Kidney glomerular epithelial cell (primary cell): Measurements from ENCODE around the gene B3GALT4.

Source experiments
- DNase-seq: peaks from one replicate; lab custom pipeline; 2025; lab: John Stamatoyannopoulos, UW

Gene B3GALT4

GRCh38 chr6:33292996-33293682 lies 16.2 kb downstream of the B3GALT4 start:
- no peak for DNase-seq

GRCh38 chr6:33294086-33294823 lies 17.3 kb downstream of the B3GALT4 start:
- DNase-seq: no peak

- DNase-seq: no peak
Observed at GRCh38 chr6:33295621-33296369, 18.9 kb downstream of the B3GALT4 start.

GRCh38 chr6:33296797-33297405 lies 20.0 kb downstream of the B3GALT4 start:
- no peak for DNase-seq

GRCh38 chr6:33297406-33297955 lies 20.6 kb downstream of the B3GALT4 start:
- DNase-seq: no peak

GRCh38 chr6:33297956-33298772 lies 21.2 kb downstream of the B3GALT4 start:
- DNase-seq: peak; percentile 76

GRCh38 chr6:33298773-33299236 lies 21.9 kb downstream of the B3GALT4 start, which contains the start of gene RGL2:
RGL2 (minus strand) TSS chr6:33298942; CDS start chr6:33298610, 332 bp downstream.
- no peak for DNase-seq

GRCh38 chr6:33299237-33299944 lies 22.5 kb downstream of the B3GALT4 start:
- DNase-seq: peak; percentile 91

- DNase-seq: no peak
Observed at GRCh38 chr6:33301877-33302276, 25.0 kb downstream of the B3GALT4 start.

GRCh38 chr6:33304216-33304615 lies 27.3 kb downstream of the B3GALT4 start:
- no peak for DNase-seq

GRCh38 chr6:33305052-33305451 lies 28.1 kb downstream of the B3GALT4 start:
- DNase-seq: no peak

- no peak for DNase-seq
Observed at GRCh38 chr6:33306356-33306755, 29.4 kb downstream of the B3GALT4 start.

GRCh38 chr6:33312361-33313104 lies 35.6 kb downstream of the B3GALT4 start:
- DNase-seq: peak; percentile 72

GRCh38 chr6:33313105-33313708 lies 36.3 kb downstream of the B3GALT4 start:
- no peak for DNase-seq

- peak; percentile 59 for DNase-seq
Observed at GRCh38 chr6:33313709-33314514, 37.0 kb downstream of the B3GALT4 start, which contains the start of gene TAPBP. TAPBP (minus strand) TSS chr6:33314078; CDS start chr6:33314041, 37 bp downstream.

GRCh38 chr6:33314515-33314942 lies 37.6 kb downstream of the B3GALT4 start:
- peak; percentile 86 for DNase-seq

- no peak for DNase-seq
Observed at GRCh38 chr6:33314943-33315792, 38.2 kb downstream of the B3GALT4 start.
